ENCODE measurements around the gene HIF1A. TPM values are rescaled to one million over a fixed set of nuclear protein-coding genes. Genes with fewer than 3 reads are reported as not detected.
"Not testable (repeated sequence)": the region's sequence is repeated elsewhere in the genome, so short reads cannot be mapped to it uniquely, and the experiment has no call there.

HIF1A gene
- total RNA-seq, 4 donors from 2014 or later, result 48.8 to 88.8 (median 57.4) TPM

DNA sequence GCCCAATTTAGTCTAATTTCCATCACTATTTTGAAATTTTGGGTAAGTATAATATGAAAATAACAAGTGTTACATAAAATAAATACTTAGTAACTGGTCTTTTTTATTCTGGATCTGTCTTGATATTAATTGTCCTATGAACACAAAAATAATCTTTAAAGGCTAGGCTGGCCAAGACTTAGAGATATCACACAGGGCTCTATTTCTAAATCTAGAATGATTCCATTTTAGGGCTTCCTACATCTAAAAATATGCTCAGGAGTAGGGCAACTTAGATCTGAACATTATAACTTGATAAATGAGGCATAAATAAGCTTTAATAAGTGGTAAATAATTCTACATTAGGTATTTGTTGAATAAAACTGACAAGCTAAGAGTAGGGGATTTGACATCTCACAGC lies 43.8 kb downstream of the HIF1A start:
- DNase-seq (ENCODE audit: low spot score in 2 of 2), result no peak
- TF ChIP-seq, protein P1, sequence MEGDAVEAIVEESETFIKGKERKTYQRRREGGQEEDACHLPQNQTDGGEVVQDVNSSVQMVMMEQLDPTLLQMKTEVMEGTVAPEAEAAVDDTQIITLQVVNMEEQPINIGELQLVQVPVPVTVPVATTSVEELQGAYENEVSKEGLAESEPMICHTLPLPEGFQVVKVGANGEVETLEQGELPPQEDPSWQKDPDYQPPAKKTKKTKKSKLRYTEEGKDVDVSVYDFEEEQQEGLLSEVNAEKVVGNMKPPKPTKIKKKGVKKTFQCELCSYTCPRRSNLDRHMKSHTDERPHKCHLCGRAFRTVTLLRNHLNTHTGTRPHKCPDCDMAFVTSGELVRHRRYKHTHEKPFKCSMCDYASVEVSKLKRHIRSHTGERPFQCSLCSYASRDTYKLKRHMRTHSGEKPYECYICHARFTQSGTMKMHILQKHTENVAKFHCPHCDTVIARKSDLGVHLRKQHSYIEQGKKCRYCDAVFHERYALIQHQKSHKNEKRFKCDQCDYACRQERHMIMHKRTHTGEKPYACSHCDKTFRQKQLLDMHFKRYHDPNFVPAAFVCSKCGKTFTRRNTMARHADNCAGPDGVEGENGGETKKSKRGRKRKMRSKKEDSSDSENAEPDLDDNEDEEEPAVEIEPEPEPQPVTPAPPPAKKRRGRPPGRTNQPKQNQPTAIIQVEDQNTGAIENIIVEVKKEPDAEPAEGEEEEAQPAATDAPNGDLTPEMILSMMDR (IDR thresholded peaks at IDR 0.05), result no peak
- TF ChIP-seq POLR2A (IDR thresholded peaks at IDR 0.05), result no peak
- H3K4me3 ChIP-seq (ENCODE audit: low read depth, poor library complexity, severe bottlenecking), result no peak overlapping the region
- intact Hi-C loops (cut with DNase I; ENCODE audit: low total_unique reads), result loop anchor here (10.0 kb wide), 1 partner anchor 96 kb away; no protein-coding TSS in a partner anchor

DNA sequence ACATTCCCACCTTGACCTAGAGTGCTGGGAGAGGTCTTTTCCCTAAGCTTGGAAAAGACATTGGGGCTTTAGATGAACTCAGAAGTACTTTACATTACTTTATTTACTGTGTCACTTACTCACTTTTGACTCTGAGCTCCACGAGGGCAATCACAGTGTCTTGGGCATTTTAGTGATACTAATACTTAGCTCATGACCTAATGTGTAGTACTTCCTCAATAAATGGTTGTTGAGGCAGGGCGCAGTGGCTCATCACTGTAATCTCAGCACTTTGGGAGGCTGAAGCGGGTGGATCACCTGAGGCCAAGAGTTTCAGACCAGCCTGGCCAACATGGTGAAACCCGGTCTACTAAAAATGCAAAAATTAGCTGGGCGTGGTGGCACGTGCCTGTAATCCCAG lies 47.1 kb downstream of the HIF1A start:
- TF ChIP-seq, protein P1 (IDR thresholded peaks at IDR 0.05), result no peak
- no peak for TF ChIP-seq POLR2A (IDR thresholded peaks at IDR 0.05)
- intact Hi-C loops (cut with DNase I; ENCODE audit: low total_unique reads), result no loop called here
- no peak overlapping the region for H3K4me3 ChIP-seq (ENCODE audit: low read depth, poor library complexity, severe bottlenecking)
- DNase-seq (ENCODE audit: low spot score in 2 of 2), result no peak
- 91 to 95% methylated on average over 6 of the region's 6 CpGs for WGBS, 2 donors

DNA sequence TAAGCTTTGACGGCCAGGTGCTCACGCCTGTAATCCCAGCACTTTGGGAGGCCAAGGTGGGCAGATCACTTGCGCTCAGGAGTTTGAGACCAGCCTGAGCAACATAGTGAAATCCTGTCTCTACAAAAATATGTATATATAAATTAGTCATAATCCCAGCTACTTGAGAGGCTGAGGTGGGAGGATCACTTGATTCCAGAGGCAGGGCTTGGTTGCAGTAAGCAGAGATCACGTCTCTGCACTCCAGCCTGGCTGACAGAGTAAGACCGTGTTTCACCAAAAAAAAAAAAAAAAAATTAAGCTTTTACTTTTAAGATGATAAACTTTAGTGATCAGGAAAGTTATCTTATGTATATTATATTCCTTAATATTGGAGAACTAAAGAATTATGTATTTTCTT lies 48.9 kb downstream of the HIF1A start:
- H3K4me3 ChIP-seq (ENCODE audit: low read depth, poor library complexity, severe bottlenecking), result no peak overlapping the region
- intact Hi-C loops (cut with DNase I; ENCODE audit: low total_unique reads), result no loop called here
- DNase-seq (ENCODE audit: low spot score in 2 of 2), result no peak
- 93 to 94% methylated on average over 5 of the region's 5 CpGs for WGBS, 2 donors
- TF ChIP-seq, protein P1 (IDR thresholded peaks at IDR 0.05), result no peak
- TF ChIP-seq POLR2A (IDR thresholded peaks at IDR 0.05), result no peak

DNA sequence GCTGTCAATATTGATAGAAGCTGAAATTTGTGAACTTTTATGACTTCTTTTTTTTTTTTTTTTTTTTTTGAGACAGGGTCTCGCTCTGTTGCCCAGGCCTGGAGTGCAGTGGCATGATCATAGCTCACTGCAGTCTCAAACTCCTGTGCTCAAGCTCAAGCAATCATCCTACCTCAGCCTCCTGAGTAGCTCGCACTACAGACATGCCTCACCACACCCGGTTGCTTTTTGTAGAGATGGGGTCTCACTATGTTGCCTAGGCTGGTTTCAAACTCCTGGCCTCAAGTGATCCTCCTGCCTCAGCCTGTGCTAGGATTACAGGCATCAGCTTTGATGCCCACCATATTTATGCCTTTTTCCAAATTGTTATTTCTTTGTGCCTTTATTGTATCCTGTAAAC lies 51.0 kb downstream of the HIF1A start:
- DNase-seq (ENCODE audit: low spot score in 2 of 2); H3K4me3 ChIP-seq (ENCODE audit: low read depth, poor library complexity, severe bottlenecking); intact Hi-C loops (cut with DNase I; ENCODE audit: low total_unique reads): not testable (repeated sequence)
- WGBS, 2 donors, result 89 to 98% methylated on average over 3 of the region's 3 CpGs

DNA sequence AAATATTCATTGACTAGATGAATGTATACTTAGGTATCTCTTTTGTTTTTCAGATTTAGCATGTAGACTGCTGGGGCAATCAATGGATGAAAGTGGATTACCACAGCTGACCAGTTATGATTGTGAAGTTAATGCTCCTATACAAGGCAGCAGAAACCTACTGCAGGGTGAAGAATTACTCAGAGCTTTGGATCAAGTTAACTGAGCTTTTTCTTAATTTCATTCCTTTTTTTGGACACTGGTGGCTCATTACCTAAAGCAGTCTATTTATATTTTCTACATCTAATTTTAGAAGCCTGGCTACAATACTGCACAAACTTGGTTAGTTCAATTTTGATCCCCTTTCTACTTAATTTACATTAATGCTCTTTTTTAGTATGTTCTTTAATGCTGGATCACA lies 51.6 kb downstream of the HIF1A start:
- TF ChIP-seq POLR2A (IDR thresholded peaks at IDR 0.05), result no peak
- TF ChIP-seq, protein P1 (IDR thresholded peaks at IDR 0.05), result no peak
- intact Hi-C loops (cut with DNase I; ENCODE audit: low total_unique reads), result no loop called here
- no peak for DNase-seq (ENCODE audit: low spot score in 2 of 2)
- no peak overlapping the region for H3K4me3 ChIP-seq (ENCODE audit: low read depth, poor library complexity, severe bottlenecking)

DNA sequence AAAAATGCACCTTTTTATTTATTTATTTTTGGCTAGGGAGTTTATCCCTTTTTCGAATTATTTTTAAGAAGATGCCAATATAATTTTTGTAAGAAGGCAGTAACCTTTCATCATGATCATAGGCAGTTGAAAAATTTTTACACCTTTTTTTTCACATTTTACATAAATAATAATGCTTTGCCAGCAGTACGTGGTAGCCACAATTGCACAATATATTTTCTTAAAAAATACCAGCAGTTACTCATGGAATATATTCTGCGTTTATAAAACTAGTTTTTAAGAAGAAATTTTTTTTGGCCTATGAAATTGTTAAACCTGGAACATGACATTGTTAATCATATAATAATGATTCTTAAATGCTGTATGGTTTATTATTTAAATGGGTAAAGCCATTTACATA lies 52.0 kb downstream of the HIF1A start:
- 88 to 89% methylated on average over 3 of the region's 3 CpGs for WGBS, 2 donors
- intact Hi-C loops (cut with DNase I; ENCODE audit: low total_unique reads), result no loop called here
- no peak for DNase-seq (ENCODE audit: low spot score in 2 of 2)
- H3K4me3 ChIP-seq (ENCODE audit: low read depth, poor library complexity, severe bottlenecking), result no peak overlapping the region
- TF ChIP-seq POLR2A (IDR thresholded peaks at IDR 0.05), result no peak
- TF ChIP-seq, protein P1 (IDR thresholded peaks at IDR 0.05), result no peak

All from lower leg skin (tissue), 4 donors.